PC-3 (cell line): Measurements from ENCODE around the gene TPST1. TPM values are rescaled to one million over a fixed set of nuclear protein-coding genes. Genes with fewer than 3 reads are reported as not detected.
A peak's percentile ranks its signal among the peaks of the same experiment; 100 is the strongest.

Source experiments
- ATAC-seq: fragments of 200-7000 bp; cut with Tn5 transposase; 2 replicates; pipeline ENCODE4 v1.9.1; 2020; ENCODE audit warnings: mild to moderate bottlenecking, moderate library complexity
- BruUV-seq: library from RNA; stranded (reverse); fragments of 400-500 nt; replicated peaks from 2 replicates; lab custom pipeline; 2021; lab: Mats Ljungman, UMichigan
- CTCF ChIA-PET: fragments of 300-600 bp; sonication (Branson Sonifier 250); formaldehyde crosslinking; loops from one replicate; lab custom pipeline; 2022; ENCODE audit warnings: antibody characterized with exemption; lab: Charles Lee
- POLR2A ChIA-PET: fragments of 300-600 bp; sonication (Branson Sonifier 250); formaldehyde crosslinking; loops from one replicate; lab custom pipeline; 2022; ENCODE audit warnings: antibody characterized with exemption; ENCODE audit not compliant: unreplicated experiment; lab: Charles Lee
- DNase-seq: peaks from one replicate; pipeline ENCODE4 v3.0.0-alpha.2; 2015
- H2AFZ ChIP-seq: fragments of 300-600 bp; sonication (generic); 2 replicates; pipeline ENCODE4 v1.6.0; 2016; ENCODE audit warnings: antibody characterized with exemption, low read length
- H3F3A ChIP-seq: fragments of 300-600 bp; sonication (generic); one replicate; pipeline ENCODE4 v1.6.0; 2017; ENCODE audit warnings: antibody characterized with exemption, low read length, control low read depth, mild to moderate bottlenecking; ENCODE audit not compliant: unreplicated experiment
- H3K27ac ChIP-seq: fragments of 300-600 bp; sonication (generic); 2 replicates; pipeline ENCODE4 v1.5.1; 2016; ENCODE audit warnings: mild to moderate bottlenecking, low read length
- H3K27me3 ChIP-seq: fragments of 300-600 bp; sonication (generic); 2 replicates; pipeline ENCODE4 v1.6.1; 2016; ENCODE audit warnings: low read length, mixed read lengths
- H3K36me3 ChIP-seq: fragments of 300-600 bp; sonication (generic); 2 replicates; pipeline ENCODE4 v1.6.1; 2016; ENCODE audit warnings: low read depth, mixed run types, low read length, mixed read lengths
- H3K4me1 ChIP-seq: fragments of 300-600 bp; sonication (generic); 2 replicates; pipeline ENCODE4 v1.5.1; 2016; ENCODE audit warnings: low read length; ENCODE audit not compliant: insufficient read depth
- H3K4me2 ChIP-seq: fragments of 300-600 bp; sonication (generic); 2 replicates; pipeline ENCODE4 v1.6.0; 2016; ENCODE audit warnings: low read length
- H3K4me3 ChIP-seq: fragments of 300-600 bp; sonication (generic); 2 replicates; pipeline ENCODE4 v1.5.1; 2016; ENCODE audit warnings: mild to moderate bottlenecking, low read length, mixed read lengths
- H3K79me2 ChIP-seq: fragments of 300-600 bp; sonication (generic); 2 replicates; pipeline ENCODE4 v1.6.1; 2017; ENCODE audit warnings: low read length, mixed read lengths
- H3K9ac ChIP-seq: fragments of 300-600 bp; sonication (generic); 2 replicates; pipeline ENCODE4 v1.6.0; 2016; ENCODE audit warnings: mild to moderate bottlenecking, low read length
- H3K9me2 ChIP-seq: fragments of 300-600 bp; sonication (generic); replicated peaks from 2 replicates; pipeline ENCODE4 v1.6.1; 2016; ENCODE audit warnings: mixed run types, low read length, mixed read lengths
- H3K9me3 ChIP-seq: fragments of 300-600 bp; sonication (generic); 2 replicates; pipeline ENCODE4 v1.6.1; 2016; ENCODE audit warnings: low read length, mixed read lengths
- H4K20me1 ChIP-seq: fragments of 300-600 bp; sonication (generic); 2 replicates; pipeline ENCODE4 v1.6.1; 2016; ENCODE audit warnings: low read length, mixed read lengths
- EZH2 ChIP-seq: fragments of 300-600 bp; sonication (generic); IDR thresholded peaks from one replicate; pipeline ENCODE4 v1.6.1; 2017; ENCODE audit warnings: antibody characterized with exemption, mild to moderate bottlenecking, low read length; ENCODE audit not compliant: unreplicated experiment
- EZH2phosphoT487 ChIP-seq: fragments of 300-600 bp; sonication (generic); IDR thresholded peaks from 2 replicates; pipeline ENCODE4 v1.6.1; 2018; ENCODE audit warnings: mild to moderate bottlenecking, antibody characterized with exemption, low read length, borderline replicate concordance
- intact Hi-C: fragments of 100-400 bp; cut with micrococcal nuclease; formaldehyde crosslinking; loops from 2 replicates; pipeline ENCODE4 v1.9.0; 2023
- total RNA-seq: library from RNA; depleted of rRNA; stranded (reverse); fragments of >200 nt; gene quantifications from 2 replicates; pipeline ENCODE4 v1.2.3, GENCODE V29; 2014
- TF ChIP-seq, protein P1 (sequence below): fragments of 300-600 bp; sonication (generic); conservative IDR thresholded peaks from 2 replicates; pipeline ENCODE4 v1.5.1; 2017; ENCODE audit warnings: antibody characterized with exemption, low read depth, mild to moderate bottlenecking, low read length

TPST1 gene
- total RNA-seq, 1 experiment from 2014 or later, result 14.4 TPM

DNA sequence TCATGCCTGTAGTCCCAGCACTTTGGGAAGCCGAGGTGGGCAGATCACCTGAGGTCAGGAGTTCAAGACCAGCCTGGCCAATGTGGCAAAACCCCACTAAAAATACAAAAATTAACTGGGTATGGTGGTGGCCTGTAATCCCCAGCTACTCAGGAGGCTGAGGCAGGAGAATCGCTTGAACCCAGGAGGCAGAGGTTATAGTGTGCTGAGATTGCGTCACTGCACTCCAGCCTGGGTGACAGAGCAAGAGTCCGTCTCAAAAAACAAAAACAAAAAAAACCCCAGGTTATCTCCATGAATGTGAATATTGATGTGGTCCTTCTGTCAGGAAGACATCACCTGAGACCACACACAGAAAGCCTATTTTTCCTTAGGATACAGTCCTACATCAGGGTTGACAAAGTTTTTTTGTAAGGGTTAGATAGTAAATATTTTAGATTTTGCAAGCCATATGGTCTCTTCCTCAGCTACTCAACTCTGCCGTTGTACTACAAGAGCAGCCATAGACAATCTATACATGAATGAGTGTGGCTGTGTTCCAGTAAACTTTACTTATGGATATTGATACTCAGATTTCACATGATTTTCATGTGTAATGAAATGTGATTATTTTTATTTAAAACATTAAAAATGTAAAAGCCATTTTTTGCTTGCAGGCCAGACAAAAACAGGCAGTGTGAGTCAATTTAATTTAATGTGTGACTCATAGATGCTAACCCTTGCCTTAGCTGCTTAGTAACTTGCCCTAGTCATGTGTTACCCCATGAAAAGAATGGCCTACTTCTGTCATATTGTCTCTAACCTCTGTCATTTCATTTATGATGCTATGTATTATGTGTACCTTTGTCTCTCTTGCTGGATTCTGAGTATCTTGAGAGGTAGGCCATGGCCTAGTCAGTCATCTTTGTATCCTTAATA is 78.1 kb downstream of the TPST1 start:
- DNase-seq (peak; percentile 80), ATAC-seq (peak; percentile 83)
- H3K27me3 ChIP-seq, result no peaks in the 10 kb centered on the region
- peaks cover 5% of the 10 kb centered on the region for H3F3A ChIP-seq
- peak overlapping the region; percentile 31; the same call in 1 of the 2 replicates for H2AFZ ChIP-seq
- peak overlapping the region; percentile 19; the same call in 1 of the 2 replicates for H3K4me3 ChIP-seq
- H3K79me2 ChIP-seq, result peaks cover 37% of the 10 kb centered on the region
- ChIA-PET CTCF (no interaction called here), POLR2A (no interaction called here)
- intact Hi-C loops, result no loop called here
- BruUV-seq, result no TSS peak
- peak overlapping the region; percentile 25 for H3K9ac ChIP-seq
- H3K27ac ChIP-seq, result peak overlapping the region; percentile 87
- H3K9me3 ChIP-seq, result no peaks in the 10 kb centered on the region
- no peaks in the 10 kb centered on the region for H4K20me1 ChIP-seq
- H3K4me1 ChIP-seq, result peaks cover 36% of the 10 kb centered on the region
- H3K4me2 ChIP-seq, result peak overlapping the region; percentile 70
- TF ChIP-seq, protein P1, sequence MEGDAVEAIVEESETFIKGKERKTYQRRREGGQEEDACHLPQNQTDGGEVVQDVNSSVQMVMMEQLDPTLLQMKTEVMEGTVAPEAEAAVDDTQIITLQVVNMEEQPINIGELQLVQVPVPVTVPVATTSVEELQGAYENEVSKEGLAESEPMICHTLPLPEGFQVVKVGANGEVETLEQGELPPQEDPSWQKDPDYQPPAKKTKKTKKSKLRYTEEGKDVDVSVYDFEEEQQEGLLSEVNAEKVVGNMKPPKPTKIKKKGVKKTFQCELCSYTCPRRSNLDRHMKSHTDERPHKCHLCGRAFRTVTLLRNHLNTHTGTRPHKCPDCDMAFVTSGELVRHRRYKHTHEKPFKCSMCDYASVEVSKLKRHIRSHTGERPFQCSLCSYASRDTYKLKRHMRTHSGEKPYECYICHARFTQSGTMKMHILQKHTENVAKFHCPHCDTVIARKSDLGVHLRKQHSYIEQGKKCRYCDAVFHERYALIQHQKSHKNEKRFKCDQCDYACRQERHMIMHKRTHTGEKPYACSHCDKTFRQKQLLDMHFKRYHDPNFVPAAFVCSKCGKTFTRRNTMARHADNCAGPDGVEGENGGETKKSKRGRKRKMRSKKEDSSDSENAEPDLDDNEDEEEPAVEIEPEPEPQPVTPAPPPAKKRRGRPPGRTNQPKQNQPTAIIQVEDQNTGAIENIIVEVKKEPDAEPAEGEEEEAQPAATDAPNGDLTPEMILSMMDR, result no peak
- TF ChIP-seq EZH2 (no peak), EZH2phosphoT487 (no peak)
- H3K9me2 ChIP-seq, result no peaks in the 10 kb centered on the region
- no peaks in the 10 kb centered on the region for H3K36me3 ChIP-seq

DNA sequence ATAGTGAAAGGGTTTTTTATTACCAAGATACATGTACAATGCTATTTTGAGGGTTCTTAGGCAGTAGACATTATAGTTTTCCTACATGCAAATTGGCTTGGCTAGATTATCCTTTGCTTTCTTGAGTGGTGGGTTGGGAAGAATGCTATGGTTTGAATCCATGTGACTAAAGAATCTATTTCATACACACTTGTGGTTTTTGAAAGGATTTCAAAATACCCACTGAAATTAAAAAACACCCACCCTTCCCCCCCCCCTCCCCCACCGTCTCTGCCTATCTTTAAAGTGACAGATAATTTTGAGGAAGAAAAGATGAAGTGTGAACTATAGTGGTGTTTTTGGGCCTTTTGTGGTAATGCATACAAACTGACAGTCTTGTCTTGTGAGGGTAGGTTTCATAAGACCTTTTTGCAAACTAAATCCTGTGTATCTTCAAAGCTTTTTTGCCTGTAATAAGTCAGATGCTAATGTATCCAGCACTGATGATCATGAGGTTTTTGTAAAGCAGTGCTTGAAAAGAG is 90.9 kb downstream of the TPST1 start:
- Histone ChIP-seq H3K79me2 (no peaks in the 10 kb centered on the region), H4K20me1 (no peaks in the 10 kb centered on the region), H3K4me2 (no peak overlapping the region), H3F3A (no peaks in the 10 kb centered on the region), H3K4me3 (no peak overlapping the region), H3K27me3 (no peaks in the 10 kb centered on the region), H3K27ac (no peak overlapping the region), H2AFZ (no peak overlapping the region), H3K9me3 (peaks cover 11% of the 10 kb centered on the region; the same call in 1 of the 2 replicates), H3K4me1 (no peaks in the 10 kb centered on the region), H3K36me3 (peaks cover 11% of the 10 kb centered on the region; the same call in 1 of the 2 replicates), H3K9ac (no peak overlapping the region), H3K9me2 (no peaks in the 10 kb centered on the region)
- ChIA-PET CTCF (no interaction called here), POLR2A (no interaction called here)
- BruUV-seq, result no TSS peak
- no peak for ATAC-seq
- intact Hi-C loops, result no loop called here
- TF ChIP-seq EZH2phosphoT487 (no peak), EZH2 (no peak)
- TF ChIP-seq, protein P1, result no peak
- no peak for DNase-seq

DNA sequence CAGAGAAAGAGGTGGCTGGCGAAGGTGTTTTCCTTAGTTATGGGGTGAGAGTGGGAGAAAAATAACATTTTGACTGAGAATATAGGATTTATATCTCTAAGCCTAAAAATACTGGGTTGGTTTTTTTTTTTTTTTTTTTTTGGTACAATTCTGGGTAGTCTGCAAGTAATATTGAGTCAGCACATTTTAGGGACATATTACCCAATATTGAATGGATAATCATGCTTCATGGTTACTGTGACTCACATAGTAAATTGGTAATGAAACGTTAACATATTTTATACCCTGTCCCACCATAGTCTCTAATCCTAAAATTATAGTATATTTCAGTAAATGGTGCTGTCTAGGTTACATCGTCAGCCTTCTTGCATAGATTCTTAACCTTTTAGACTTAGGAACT is 91.4 kb downstream of the TPST1 start:
- H3K9ac ChIP-seq, result no peak overlapping the region

More for the DNA sequence above, 91.4 kb downstream of the TPST1 start:
- intact Hi-C loops, result no loop called here
- no peak for TF ChIP-seq EZH2
- TF ChIP-seq EZH2phosphoT487, result no peak
- TF ChIP-seq, protein P1, result no peak
- H3K9me2 ChIP-seq, result no peaks in the 10 kb centered on the region
- BruUV-seq, result no TSS peak
- POLR2A ChIA-PET, result no interaction called here
- no peaks in the 10 kb centered on the region for H4K20me1 ChIP-seq
- no peak for DNase-seq
- no peak for ATAC-seq
- H3K4me1 ChIP-seq, result no peaks in the 10 kb centered on the region
- H3K9me3 ChIP-seq, result peaks cover 11% of the 10 kb centered on the region; the same call in 1 of the 2 replicates
- CTCF ChIA-PET, result no interaction called here
- H3K27me3 ChIP-seq, result no peaks in the 10 kb centered on the region
- peaks cover 11% of the 10 kb centered on the region; the same call in 1 of the 2 replicates for H3K36me3 ChIP-seq
- no peaks in the 10 kb centered on the region for H3K79me2 ChIP-seq
- H3K4me2 ChIP-seq, result no peak overlapping the region
- H3F3A ChIP-seq, result no peaks in the 10 kb centered on the region
- H3K27ac ChIP-seq, result no peak overlapping the region
- no peak overlapping the region for H2AFZ ChIP-seq
- no peak overlapping the region for H3K4me3 ChIP-seq
